ENCODE measurements around the gene PROS1.

GRCh38 chr3:93934366-93935046 lies 39.2 kb downstream of the PROS1 start:
- TF ChIP-seq EZH2 (IDR thresholded peaks at IDR 0.05) (no peak), POLR2AphosphoS5 (IDR thresholded peaks at IDR 0.05; ENCODE audit: borderline replicate concordance, low read depth, low read length) (no peak), FOXP2 (optimal IDR thresholded peaks at IDR 0.05; ENCODE audit: control extremely low read depth, extremely low read length, insufficient read depth) (no peak)
